Suprapubic skin (tissue), 4 donors: ENCODE results near the gene SLC25A39.

Experiments used
- CTCF ChIP-seq, 2 donors: fragments of 200-600 bp in 1 of 2; fragments of 450-650 bp in 1 of 2; sonication (generic) in 1 of 2; IDR thresholded peaks; one replicate each; pipeline ENCODE4 v1.5.1; 2016 to 2019; ENCODE audit warnings: antibody characterized with exemption in 2 of 2, mild to moderate bottlenecking in 1 of 2, moderate library complexity in 1 of 2
- POLR2A ChIP-seq, 2 donors: fragments of 450-650 bp; IDR thresholded peaks; one replicate each; pipeline ENCODE4 v1.6.1; 2017; ENCODE audit warnings: antibody characterized with exemption in 2 of 2, mild to moderate bottlenecking in 2 of 2, moderate library complexity in 2 of 2
- POLR2AphosphoS5 ChIP-seq, 3 donors: sonication (generic); formaldehyde crosslinking; IDR thresholded peaks; one replicate each; pipeline ENCODE4 v1.6.1; 2017; ENCODE audit warnings: antibody characterized with exemption in 3 of 3

DNA sequence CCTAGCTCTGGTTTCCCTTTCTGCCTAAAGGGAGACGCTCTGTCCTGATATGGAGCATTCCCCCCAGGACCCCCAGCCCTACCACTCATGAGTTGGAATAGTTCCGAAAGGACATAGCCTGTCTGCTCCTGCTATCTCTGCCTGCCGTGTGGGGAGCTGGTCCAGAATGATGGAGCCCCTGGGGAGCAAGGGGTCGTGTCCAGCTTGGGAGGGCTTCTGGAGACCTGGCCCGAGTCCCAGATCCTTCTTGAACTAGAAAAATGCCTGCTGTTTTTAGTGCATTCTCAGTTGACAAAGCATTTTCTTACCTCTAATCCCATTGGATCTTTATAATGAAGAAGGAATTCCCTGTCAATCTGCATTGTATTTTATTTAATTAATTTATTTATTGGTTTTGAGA, 11.3 kb upstream of the SLC25A39 start:
- TF ChIP-seq CTCF (IDR thresholded peaks at IDR 0.05) (no peak), POLR2AphosphoS5 (IDR thresholded peaks at IDR 0.05) (no peak), POLR2A (IDR thresholded peaks at IDR 0.05) (no peak)
